Heart left ventricle (tissue), 16 donors: ENCODE data around the gene STARD7. TPM values are rescaled to one million over a fixed set of nuclear protein-coding genes. Genes with fewer than 3 reads are reported as not detected.

Experiments
- ATAC-seq, 4 donors: fragments of 200-7000 bp; cut with Tn5 transposase; one replicate each; pipeline ENCODE4 v1.9.1; 2020 to 2022; ENCODE audit warnings: moderate library complexity in 4 of 4, mild to moderate bottlenecking in 3 of 4, moderate number of reproducible peaks in 1 of 4
- DNase-seq, 5 donors: peaks; one replicate each; pipeline ENCODE4 v3.0.0-alpha.2; 2020
- H3K27ac ChIP-seq, 12 donors: fragments of 200-600 bp; sonication (generic) in 4 of 12; one replicate each; pipeline versions ENCODE4 v1.5.0 to v1.8.0; 2016 to 2022; ENCODE audit warnings: mild to moderate bottlenecking in 2 of 12
- H3K27me3 ChIP-seq, 9 donors: fragments of 200-600 bp; sonication (generic) in 2 of 9; one replicate each; pipeline versions ENCODE4 v1.5.1 to v1.8.0; 2016 to 2022; ENCODE audit warnings: mild to moderate bottlenecking in 3 of 9
- H3K36me3 ChIP-seq, 9 donors: fragments of 200-600 bp; sonication (generic) in 2 of 9; one replicate each; pipeline versions ENCODE4 v1.5.0 to v1.8.0; 2018 to 2022; ENCODE audit warnings: mild to moderate bottlenecking in 2 of 9
- H3K4me1 ChIP-seq, 12 donors: fragments of 200-600 bp; sonication (generic) in 4 of 12; one replicate each; pipeline versions ENCODE4 v1.5.0 to v1.8.0; 2016 to 2022; ENCODE audit warnings: mild to moderate bottlenecking in 3 of 12
- H3K4me3 ChIP-seq, 12 donors: fragments of 200-600 bp; sonication (generic) in 4 of 12; one replicate each; pipeline versions ENCODE4 v1.5.0 to v1.8.0; 2017 to 2022; ENCODE audit warnings: mild to moderate bottlenecking in 9 of 12, moderate library complexity in 4 of 12
- H3K9me3 ChIP-seq, 12 donors: fragments of 200-600 bp; sonication (generic) in 4 of 12; one replicate each; pipeline versions ENCODE4 v1.5.0 to v1.8.0; 2016 to 2022; ENCODE audit warnings: mild to moderate bottlenecking in 1 of 12
- CTCF ChIP-seq, 12 donors: fragments of 200-600 bp; sonication (generic) in 4 of 12; IDR thresholded peaks; one replicate each; pipeline versions ENCODE4 v1.5.0 to v1.8.0; 2018 to 2022; ENCODE audit warnings: antibody characterized with exemption in 12 of 12, mild to moderate bottlenecking in 5 of 12
- POLR2A ChIP-seq, 2 donors: fragments of 450-650 bp; IDR thresholded peaks; one replicate each; pipeline ENCODE4 v1.6.1; 2017; ENCODE audit warnings: antibody characterized with exemption in 2 of 2, mild to moderate bottlenecking in 2 of 2, moderate library complexity in 2 of 2
- WGBS, 4 donors: extraction: QIAGEN DNeasy Blood & Tissue Kit in 2 of 4; methylation state at CpG; one replicate each; pipeline versions ENCODE4 v1.1.5 to v1.1.7; 2013 to 2018; 5-methylcytosine and 5-hydroxymethylcytosine counted together
- intact Hi-C, 10 donors: fragments of 100-400 bp; cut with DNase I; formaldehyde crosslinking; loops; one replicate each; pipeline versions ENCODE4 v1.11.1 to v1.14.2; 2022
- polyA plus RNA-seq, 2 donors: library from polyadenylated mRNA; stranded (reverse); fragments of 200-250 nt; gene quantifications; one replicate each; pipeline ENCODE4 v1.2.3, GENCODE V29; 2013
- total RNA-seq, 9 donors: library from RNA; depleted of rRNA in 2 of 9; stranded (reverse); fragments of >200 nt in 2 of 9; fragmentation: NEBNext Ultra II Directional in 3 of 9; extraction: Animal tissue kit (Norgen Biotek cat#: 25700) in 3 of 9; gene quantifications; one replicate each; pipeline versions ENCODE4 v1.1.0 to v1.2.4, GENCODE V29; 2016 to 2023
- donor health status: ischemic (EF 13 %, LVEDD 7.1; RV severe dilation, severe dysfunction).
- donor health status: healthy with polysubstance abuse.
- donor health status: DM: no; HTN: yes; CAD: no.
- donor health status: DM: no; HTN: no; CAD: no.
- donor health status: ischemic (EF 25% LVEDD 6.9; RV normal size, moderate dysfunction).
- donor health status: ischemic (EF 25% LVEDD 5.7; RV mildly dilated, moderate dysfunction).
- donor health status: healthy.
- donor health status: DM: yes; HTN: yes; CAD: no.
- donor health status: ischemic (EF 35%, LVEDD 5.7; RV mildly dilated, moderate dysfunction).
- donor health status: nonischemic (EF 11% LVEDD 7.7; RV severe dilation, severe dysfunction).
- donor health status: DM: yes; HTN: yes; CAD: no.
- donor health status: PGD.
- donor health status: ischemic (EF 29% LVEDD 5.4; RV normal size, mild dysfunction).
- donor health status: nonischemic (EF 23%, LVEDD 6.1; RV moderate dilation, normal function).

STARD7 gene
- total and polyA plus RNA-seq, 11 donors: 58.3 to 526 (median 188) TPM

- peaks cover 0 to 11% (median 4%) of the 10 kb centered on the region in 12 donors for H3K4me1 ChIP-seq
- H3K27me3 ChIP-seq: no peaks in the 10 kb centered on the region
- no peak overlapping the region for H3K4me3 ChIP-seq
- ATAC-seq: no peak
- intact Hi-C loops: loop anchor here in 5 of 10 donors (5.0 to 10.0 kb wide), 5 partner anchors 35 to 180 kb away; partner anchors contain the start of genes ASTL (in 4 of the 5), ADRA2B (in 2 of the 5) and ANKRD36C (in 1 of the 5)
- no peak for TF ChIP-seq POLR2A (IDR thresholded peaks at IDR 0.05)
- no peak for TF ChIP-seq CTCF (IDR thresholded peaks at IDR 0.05)
- 88 to 95% (median 92%) methylated on average over 15 of the region's 15 CpGs for WGBS, 4 donors
- no peaks in the 10 kb centered on the region for H3K36me3 ChIP-seq
- no peak overlapping the region for H3K27ac ChIP-seq
- no peak for DNase-seq
- peaks cover 0 to 8% (median 0%) of the 10 kb centered on the region in 12 donors for H3K9me3 ChIP-seq
Measured at GRCh38 chr2:96171831-96172230, 36.8 kb downstream of the STARD7 start.

- Histone ChIP-seq H3K9me3 (peaks cover 0 to 8% (median 0%) of the 10 kb centered on the region in 12 donors), H3K27me3 (no peaks in the 10 kb centered on the region), H3K36me3 (no peaks in the 10 kb centered on the region), H3K4me1 (peaks cover 0 to 6% (median 0%) of the 10 kb centered on the region in 12 donors), H3K4me3 (no peak overlapping the region), H3K27ac (no peak overlapping the region)
- ATAC-seq: no peak
- no peak for TF ChIP-seq CTCF (IDR thresholded peaks at IDR 0.05)
- no peak for TF ChIP-seq POLR2A (IDR thresholded peaks at IDR 0.05)
- intact Hi-C loops: loop anchor here in 5 of 10 donors (5.0 to 10.0 kb wide), 5 partner anchors 33 to 178 kb away; partner anchors contain the start of genes ASTL (in 4 of the 5), ADRA2B (in 2 of the 5) and ANKRD36C (in 1 of the 5)
- DNase-seq: no peak
- 88 to 94% (median 90%) methylated on average over 3 of the region's 3 CpGs for WGBS, 4 donors
Measured at GRCh38 chr2:96170626-96171025, 38.0 kb downstream of the STARD7 start.

- WGBS, 4 donors: 77 to 88% (median 82%) methylated on average over 2 of the region's 2 CpGs
- Histone ChIP-seq H3K36me3 (no peaks in the 10 kb centered on the region), H3K4me1 (peaks cover 0 to 6% (median 0%) of the 10 kb centered on the region in 12 donors), H3K4me3 (no peak overlapping the region), H3K27me3 (peaks cover 0 to 5% (median 0%) of the 10 kb centered on the region in 9 donors), H3K9me3 (peaks cover 0 to 8% (median 0%) of the 10 kb centered on the region in 12 donors), H3K27ac (no peak overlapping the region)
- DNase-seq (no peak), ATAC-seq (no peak)
- intact Hi-C loops: loop anchor here in 5 of 10 donors (5.0 to 10.0 kb wide), 5 partner anchors 33 to 178 kb away; partner anchors contain the start of genes ASTL (in 4 of the 5), ADRA2B (in 2 of the 5) and ANKRD36C (in 1 of the 5)
- no peak for TF ChIP-seq CTCF (IDR thresholded peaks at IDR 0.05)
- TF ChIP-seq POLR2A (IDR thresholded peaks at IDR 0.05): no peak
Measured at GRCh38 chr2:96169868-96170507, 38.6 kb downstream of the STARD7 start.

- Histone ChIP-seq H3K27me3 (peaks cover 0 to 5% (median 0%) of the 10 kb centered on the region in 9 donors), H3K9me3 (peaks cover 0 to 8% (median 0%) of the 10 kb centered on the region in 12 donors), H3K36me3 (no peaks in the 10 kb centered on the region), H3K4me3 (no peak overlapping the region), H3K4me1 (peaks cover 0 to 19% (median 0%) of the 10 kb centered on the region in 12 donors), H3K27ac (no peak overlapping the region)
- intact Hi-C loops: no loop called here
- TF ChIP-seq CTCF (IDR thresholded peaks at IDR 0.05) (no peak), POLR2A (IDR thresholded peaks at IDR 0.05) (no peak)
- WGBS, 4 donors: 83 to 92% (median 85%) methylated on average over 6 of the region's 6 CpGs
- ATAC-seq (no peak), DNase-seq (no peak)
Measured at GRCh38 chr2:96167407-96168013, 41.1 kb downstream of the STARD7 start.
